ENCODE measurements around the gene GLIS1.

DNA sequence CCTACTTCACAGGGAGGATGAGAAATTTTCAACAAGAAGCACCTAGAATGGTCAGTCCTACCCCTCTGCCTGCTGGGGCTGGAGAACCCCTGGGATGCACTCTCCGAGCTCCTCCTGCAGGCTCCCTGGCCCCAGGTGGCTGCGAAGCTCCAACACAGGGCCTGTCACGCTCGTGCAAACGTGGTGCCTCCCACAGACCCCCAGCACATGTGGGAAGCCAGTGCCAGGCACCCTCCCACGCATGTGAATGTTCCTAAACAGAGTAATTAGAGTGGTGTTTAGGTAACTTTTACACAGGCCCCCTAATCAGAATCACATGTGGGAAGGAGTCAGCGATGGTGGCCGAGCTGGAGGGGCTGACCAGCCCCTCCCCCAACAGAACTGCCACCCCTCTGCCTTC is 28.4 kb downstream of the GLIS1 start:
- TF ChIP-seq, protein P1, sequence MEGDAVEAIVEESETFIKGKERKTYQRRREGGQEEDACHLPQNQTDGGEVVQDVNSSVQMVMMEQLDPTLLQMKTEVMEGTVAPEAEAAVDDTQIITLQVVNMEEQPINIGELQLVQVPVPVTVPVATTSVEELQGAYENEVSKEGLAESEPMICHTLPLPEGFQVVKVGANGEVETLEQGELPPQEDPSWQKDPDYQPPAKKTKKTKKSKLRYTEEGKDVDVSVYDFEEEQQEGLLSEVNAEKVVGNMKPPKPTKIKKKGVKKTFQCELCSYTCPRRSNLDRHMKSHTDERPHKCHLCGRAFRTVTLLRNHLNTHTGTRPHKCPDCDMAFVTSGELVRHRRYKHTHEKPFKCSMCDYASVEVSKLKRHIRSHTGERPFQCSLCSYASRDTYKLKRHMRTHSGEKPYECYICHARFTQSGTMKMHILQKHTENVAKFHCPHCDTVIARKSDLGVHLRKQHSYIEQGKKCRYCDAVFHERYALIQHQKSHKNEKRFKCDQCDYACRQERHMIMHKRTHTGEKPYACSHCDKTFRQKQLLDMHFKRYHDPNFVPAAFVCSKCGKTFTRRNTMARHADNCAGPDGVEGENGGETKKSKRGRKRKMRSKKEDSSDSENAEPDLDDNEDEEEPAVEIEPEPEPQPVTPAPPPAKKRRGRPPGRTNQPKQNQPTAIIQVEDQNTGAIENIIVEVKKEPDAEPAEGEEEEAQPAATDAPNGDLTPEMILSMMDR (IDR thresholded peaks at IDR 0.05; ENCODE audit: low read depth, low read length): no peak
- no peak for TF ChIP-seq POLR2A (IDR thresholded peaks at IDR 0.05; ENCODE audit: extremely low read depth, insufficient read length)
- TF ChIP-seq MYC (IDR thresholded peaks at IDR 0.05; ENCODE audit: low read depth, low read length): no peak
- no peak for TF ChIP-seq MAX (IDR thresholded peaks at IDR 0.05; ENCODE audit: low read depth, low read length)

All from NB4 (cell line).